Fibroblast of mammary gland (primary cell): ENCODE results near the gene UTP14C.
A peak's percentile ranks its signal among the peaks of the same experiment; 100 is the strongest.

Experiments
- DNase-seq: peaks from one replicate; pipeline ENCODE4 v3.0.0-alpha.2; 2010; ENCODE audit warnings: low read depth
- H3K4me3 ChIP-seq: 2 replicates; pipeline ENCODE4 v1.5.1; 2011; ENCODE audit warnings: low read depth, mild to moderate bottlenecking, low read length, moderate library complexity; ENCODE audit not compliant: control insufficient read depth
- TF ChIP-seq, protein P1 (sequence below): conservative IDR thresholded peaks from 2 replicates; pipeline ENCODE4 v1.5.1; 2011; ENCODE audit warnings: low read depth, low read length, inconsistent platforms; ENCODE audit not compliant: control insufficient read depth, insufficient read depth

The UTP14C gene

DNA sequence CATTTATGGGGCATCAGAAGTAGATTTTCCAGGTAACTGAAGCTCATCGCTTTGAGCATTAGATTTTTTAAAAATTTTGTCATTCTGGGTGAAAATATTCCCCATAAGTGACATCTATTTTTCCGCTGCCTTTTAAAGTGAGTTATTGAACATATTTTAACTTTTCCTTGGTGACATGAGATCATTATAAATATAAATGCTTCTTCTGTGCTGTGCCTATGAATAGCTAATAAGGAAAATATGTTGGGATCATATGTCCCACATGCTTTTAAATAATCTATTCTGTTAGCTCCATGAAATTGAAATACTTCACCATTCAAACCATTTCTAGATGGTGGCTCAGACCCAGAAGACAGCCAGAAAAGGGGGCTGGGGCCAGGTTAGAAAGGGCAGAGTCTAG lies 27.3 kb upstream of the UTP14C start:
- H3K4me3 ChIP-seq = no peak overlapping the region
- TF ChIP-seq, protein P1, sequence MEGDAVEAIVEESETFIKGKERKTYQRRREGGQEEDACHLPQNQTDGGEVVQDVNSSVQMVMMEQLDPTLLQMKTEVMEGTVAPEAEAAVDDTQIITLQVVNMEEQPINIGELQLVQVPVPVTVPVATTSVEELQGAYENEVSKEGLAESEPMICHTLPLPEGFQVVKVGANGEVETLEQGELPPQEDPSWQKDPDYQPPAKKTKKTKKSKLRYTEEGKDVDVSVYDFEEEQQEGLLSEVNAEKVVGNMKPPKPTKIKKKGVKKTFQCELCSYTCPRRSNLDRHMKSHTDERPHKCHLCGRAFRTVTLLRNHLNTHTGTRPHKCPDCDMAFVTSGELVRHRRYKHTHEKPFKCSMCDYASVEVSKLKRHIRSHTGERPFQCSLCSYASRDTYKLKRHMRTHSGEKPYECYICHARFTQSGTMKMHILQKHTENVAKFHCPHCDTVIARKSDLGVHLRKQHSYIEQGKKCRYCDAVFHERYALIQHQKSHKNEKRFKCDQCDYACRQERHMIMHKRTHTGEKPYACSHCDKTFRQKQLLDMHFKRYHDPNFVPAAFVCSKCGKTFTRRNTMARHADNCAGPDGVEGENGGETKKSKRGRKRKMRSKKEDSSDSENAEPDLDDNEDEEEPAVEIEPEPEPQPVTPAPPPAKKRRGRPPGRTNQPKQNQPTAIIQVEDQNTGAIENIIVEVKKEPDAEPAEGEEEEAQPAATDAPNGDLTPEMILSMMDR = no peak
- no peak for DNase-seq

- TF ChIP-seq, protein P1 = no peak
- DNase-seq = no peak
- no peak overlapping the region for H3K4me3 ChIP-seq
Measured at GRCh38 chr13:51997641-51998330, 26.7 kb upstream of the UTP14C start.

- no peak for DNase-seq
- no peak overlapping the region for H3K4me3 ChIP-seq
- TF ChIP-seq, protein P1 = no peak
Measured at GRCh38 chr13:51998723-51999509, 25.6 kb upstream of the UTP14C start.

- TF ChIP-seq, protein P1 = no peak
- DNase-seq = peak; percentile 31
- H3K4me3 ChIP-seq = no peak overlapping the region
Measured at GRCh38 chr13:51999510-51999911, 25.0 kb upstream of the UTP14C start.

DNA sequence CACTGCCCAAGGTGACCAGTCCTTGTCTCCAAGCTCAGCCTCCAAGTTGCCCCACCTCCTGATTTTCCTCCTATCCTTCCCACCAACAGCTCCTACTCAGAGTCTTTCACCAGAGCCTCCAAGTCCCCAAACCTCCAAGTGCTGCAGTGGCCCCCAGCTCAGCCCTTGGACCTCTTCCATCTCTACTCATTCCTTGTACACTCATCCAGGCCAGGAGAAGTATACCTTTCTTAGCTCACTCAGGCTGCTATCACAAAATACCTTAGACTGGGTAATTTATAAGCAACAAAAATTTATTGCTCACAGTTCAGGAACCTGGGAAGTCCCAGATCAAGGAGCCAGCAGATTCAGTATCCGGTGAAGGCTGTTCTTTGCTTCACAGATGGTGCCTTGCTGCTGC lies 24.6 kb upstream of the UTP14C start:
- no peak overlapping the region for H3K4me3 ChIP-seq
- no peak for DNase-seq
- TF ChIP-seq, protein P1 = no peak

DNA sequence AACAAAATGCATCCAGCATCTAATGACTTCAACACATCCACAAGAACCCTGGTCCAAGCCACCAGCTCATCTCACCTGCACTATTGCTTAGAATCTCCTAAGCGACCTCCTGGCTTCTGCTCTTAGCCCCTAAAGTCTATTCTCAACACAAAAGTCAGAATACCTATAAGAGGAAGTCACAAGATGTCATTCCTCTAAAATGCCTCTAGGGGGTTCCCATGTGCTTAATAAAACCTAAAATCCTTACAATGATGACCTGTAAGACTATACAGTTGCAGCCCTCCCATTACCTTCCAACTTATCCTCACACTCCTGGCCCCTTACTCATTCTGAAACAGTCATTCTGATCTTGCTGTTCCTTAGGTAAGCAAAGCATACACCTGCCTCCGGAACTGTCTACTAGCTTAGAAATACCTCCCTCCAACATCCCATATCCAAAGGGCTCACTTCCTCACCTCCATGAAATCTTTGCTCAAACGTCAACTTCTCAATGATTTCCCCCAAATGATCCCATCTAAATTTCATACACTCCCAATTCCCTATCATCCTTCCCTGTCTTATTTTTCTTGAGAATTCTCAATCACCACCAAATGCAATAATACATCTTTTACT lies 23.3 kb upstream of the UTP14C start:
- peak; percentile 59 for DNase-seq
- TF ChIP-seq, protein P1 = peak; percentile 63
- H3K4me3 ChIP-seq = no peak overlapping the region
